ENCODE measurements around the gene PAFAH1B1. TPM values are rescaled to one million over a fixed set of nuclear protein-coding genes. Genes with fewer than 3 reads are reported as not detected.
"Not testable (repeated sequence)": the region's sequence is repeated elsewhere in the genome, so short reads cannot be mapped to it uniquely, and the experiment has no call there.

Gene PAFAH1B1
- 100 to 1,000 TPM; 168 to 182 TPM for total RNA-seq

DNA sequence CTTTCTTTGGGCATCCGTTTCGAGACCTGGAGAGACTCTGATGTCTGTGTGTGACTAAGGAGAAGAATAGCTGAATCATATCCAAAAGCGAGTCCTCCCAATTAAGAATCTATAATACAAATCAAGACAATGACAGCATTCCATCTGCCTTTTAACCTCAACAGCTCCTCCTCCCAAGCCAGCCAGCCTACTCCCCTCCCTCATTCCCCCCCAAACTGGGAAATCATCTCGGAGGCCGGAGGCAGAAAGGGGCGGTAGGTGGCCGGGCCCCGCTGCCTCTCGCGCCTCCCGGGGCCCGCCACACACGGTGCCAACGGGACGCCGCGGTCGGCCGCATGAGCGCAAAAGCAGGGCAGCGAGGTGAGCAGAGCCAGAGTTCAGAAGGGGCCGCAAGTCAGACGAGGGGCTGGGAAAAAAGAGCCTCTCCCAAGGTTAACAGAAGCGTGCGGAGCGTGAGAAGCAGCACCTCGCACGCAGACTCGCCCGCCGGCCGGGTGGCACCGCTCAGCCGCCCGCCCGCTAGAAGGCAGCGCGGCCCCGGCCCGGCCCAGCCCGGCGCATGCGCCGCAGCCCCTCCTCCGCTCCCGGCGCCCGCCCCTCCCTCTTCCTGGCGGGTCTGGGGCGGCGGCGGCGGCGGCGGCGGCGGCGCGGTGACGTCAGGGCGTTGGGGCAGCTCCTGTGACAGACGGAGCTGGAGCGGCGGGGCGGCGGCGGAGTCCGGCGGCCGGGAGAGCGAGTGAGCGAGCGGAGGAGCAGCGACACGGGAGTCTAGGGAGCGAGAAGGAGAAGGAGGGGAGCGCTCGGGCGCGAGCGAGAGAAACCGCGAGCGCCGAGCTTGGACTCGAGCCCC lies at the start of gene PAFAH1B1:
TSS of gene PAFAH1B1 (plus strand) at position 684 of the 850 bp plus-strand sequence. CDS start 44,635 bp downstream, outside the sequence.
- Mint-ChIP-seq H3K27me3 (no peaks in the 10 kb centered on the region), H3K4me3 (peak within 1 kb of the TSS; percentile 87), H3K36me3 (ENCODE audit: low read depth) (peaks cover 32% of the 10 kb centered on the region), H3K27ac (peak within 1 kb of the TSS; percentile 89), H3K9me3 (no peaks in the 10 kb centered on the region), H3K4me1 (peaks cover 8% of the 10 kb centered on the region)
- ATAC-seq (replicated peaks), result peak; percentile 88

DNA sequence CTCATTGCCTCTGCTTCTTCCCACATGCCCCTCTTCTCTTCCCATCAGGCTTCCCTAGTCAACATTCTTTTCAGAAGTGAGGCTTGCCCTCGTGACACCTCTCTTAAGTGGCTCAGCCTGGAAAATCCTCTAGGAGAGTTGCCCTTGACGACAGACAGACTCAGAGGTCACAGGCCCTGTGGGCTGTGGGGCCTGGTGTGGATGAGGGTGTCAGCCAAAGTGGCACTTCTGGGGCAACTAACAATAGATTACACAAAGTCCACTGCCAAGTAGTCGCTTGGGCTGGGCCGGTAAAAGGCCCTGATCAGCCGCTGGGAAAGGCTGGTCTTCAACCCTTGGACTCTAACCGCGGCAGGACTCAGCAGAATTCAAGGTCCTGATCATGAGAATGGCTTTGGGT lies 48.1 kb upstream of the PAFAH1B1 start:
- H3K9me3 Mint-ChIP-seq, result no peaks in the 10 kb centered on the region
- no peak for ATAC-seq (replicated peaks)
- H3K27me3 Mint-ChIP-seq, result no peaks in the 10 kb centered on the region
- H3K4me1 Mint-ChIP-seq, result no peaks in the 10 kb centered on the region
- no peak overlapping the region for H3K27ac Mint-ChIP-seq
- H3K36me3 Mint-ChIP-seq (ENCODE audit: low read depth), result no peaks in the 10 kb centered on the region
- H3K4me3 Mint-ChIP-seq, result no peak overlapping the region

DNA sequence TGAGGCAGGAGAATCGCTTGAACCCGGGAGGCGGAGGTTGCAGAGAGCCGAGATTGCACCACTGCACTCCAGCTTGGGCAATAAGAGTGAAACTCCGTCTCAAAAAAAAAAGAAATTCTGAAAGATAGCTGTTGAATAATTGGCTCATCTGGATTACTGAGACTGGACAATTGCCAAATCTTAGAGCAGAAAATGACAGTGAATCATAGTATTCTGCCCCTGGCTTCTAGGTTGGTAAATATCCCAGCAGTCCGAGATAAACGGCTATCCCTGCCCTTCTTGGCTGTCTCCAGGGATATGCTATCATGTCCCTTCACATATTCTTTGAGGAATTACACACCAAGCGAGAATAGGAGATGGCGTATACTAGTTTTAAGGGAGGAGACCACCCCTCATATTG lies 46.3 kb upstream of the PAFAH1B1 start:
- Mint-ChIP-seq H3K4me1 (no peaks in the 10 kb centered on the region), H3K27ac (no peak overlapping the region), H3K4me3 (no peak overlapping the region), H3K27me3 (peaks cover 8% of the 10 kb centered on the region), H3K36me3 (ENCODE audit: low read depth) (no peaks in the 10 kb centered on the region), H3K9me3 (no peaks in the 10 kb centered on the region)
- no peak for ATAC-seq (replicated peaks)

DNA sequence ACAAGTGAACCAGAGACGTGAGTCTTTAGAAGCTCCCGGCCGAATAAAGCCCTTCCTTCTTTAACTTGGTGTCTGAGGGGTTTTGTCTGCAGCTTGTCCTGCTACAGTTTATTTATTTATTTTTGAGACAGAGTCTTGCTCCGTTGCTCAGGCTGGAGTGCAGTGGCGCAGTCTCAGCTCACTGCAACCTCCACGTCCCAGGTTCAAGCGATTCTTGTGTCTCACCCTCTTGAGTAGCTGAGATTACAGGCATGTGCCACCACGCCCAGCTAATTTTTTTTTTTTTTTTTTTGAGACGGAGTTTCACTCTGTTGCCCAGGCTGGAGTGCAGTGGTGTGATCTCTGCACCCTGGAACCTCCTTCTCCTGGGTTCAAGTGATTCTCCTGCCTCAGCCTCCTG lies 45.4 kb upstream of the PAFAH1B1 start:
- not testable (repeated sequence) for H3K27ac Mint-ChIP-seq; H3K4me1 Mint-ChIP-seq; H3K27me3 Mint-ChIP-seq; H3K4me3 Mint-ChIP-seq; H3K36me3 Mint-ChIP-seq (ENCODE audit: low read depth); H3K9me3 Mint-ChIP-seq; ATAC-seq (replicated peaks)

DNA sequence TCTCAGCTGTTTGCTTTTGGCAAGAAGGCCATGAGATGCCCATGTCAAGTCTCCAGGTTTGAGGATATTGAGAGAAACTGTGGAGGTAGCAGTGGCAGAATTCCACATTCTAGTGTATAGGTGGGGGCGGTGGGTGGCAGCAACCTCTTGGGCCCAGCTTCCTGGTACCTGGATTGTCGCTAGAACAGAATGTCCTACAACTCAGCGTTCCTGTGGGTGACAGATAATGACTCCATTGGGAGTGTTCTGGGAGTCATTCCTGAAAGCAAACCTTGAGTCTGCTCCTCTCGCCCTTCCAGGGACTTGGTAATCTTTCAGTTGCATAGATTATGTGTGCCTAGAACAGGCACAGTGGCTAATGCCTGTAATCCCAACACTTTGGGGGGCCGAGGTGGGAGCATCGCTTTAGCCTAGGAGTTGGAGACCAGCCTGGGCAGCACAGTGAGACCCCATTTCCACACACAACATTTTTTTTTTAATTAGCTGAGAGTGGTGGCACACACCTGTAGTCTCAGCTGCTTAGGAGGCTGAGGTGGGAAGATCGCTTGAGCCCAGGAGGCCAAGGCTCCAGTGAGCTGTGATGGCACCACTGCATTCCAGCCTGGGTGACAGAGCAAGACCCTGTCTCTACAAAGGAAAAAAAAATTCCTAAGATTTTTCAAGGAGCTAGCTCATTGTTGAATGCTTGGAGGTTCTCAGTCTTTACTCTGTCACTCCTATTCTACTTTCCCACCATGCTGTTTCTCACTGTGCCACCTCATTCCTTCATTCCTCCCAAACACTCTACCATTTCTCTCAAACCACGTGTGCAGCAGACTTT lies 43.9 kb upstream of the PAFAH1B1 start:
- Mint-ChIP-seq H3K27ac (no peak overlapping the region), H3K4me3 (no peak overlapping the region), H3K27me3 (peaks cover 8% of the 10 kb centered on the region), H3K36me3 (ENCODE audit: low read depth) (no peaks in the 10 kb centered on the region), H3K9me3 (no peaks in the 10 kb centered on the region), H3K4me1 (no peaks in the 10 kb centered on the region)
- ATAC-seq (replicated peaks), result no peak

GRCh38 chr17:2551493-2551892 lies 42.0 kb upstream of the PAFAH1B1 start:
- no peaks in the 10 kb centered on the region for H3K4me1 Mint-ChIP-seq
- H3K9me3 Mint-ChIP-seq, result no peaks in the 10 kb centered on the region
- peaks cover 8% of the 10 kb centered on the region for H3K27me3 Mint-ChIP-seq
- no peak overlapping the region for H3K4me3 Mint-ChIP-seq
- H3K27ac Mint-ChIP-seq, result no peak overlapping the region
- ATAC-seq (replicated peaks), result no peak
- no peaks in the 10 kb centered on the region for H3K36me3 Mint-ChIP-seq (ENCODE audit: low read depth)

DNA sequence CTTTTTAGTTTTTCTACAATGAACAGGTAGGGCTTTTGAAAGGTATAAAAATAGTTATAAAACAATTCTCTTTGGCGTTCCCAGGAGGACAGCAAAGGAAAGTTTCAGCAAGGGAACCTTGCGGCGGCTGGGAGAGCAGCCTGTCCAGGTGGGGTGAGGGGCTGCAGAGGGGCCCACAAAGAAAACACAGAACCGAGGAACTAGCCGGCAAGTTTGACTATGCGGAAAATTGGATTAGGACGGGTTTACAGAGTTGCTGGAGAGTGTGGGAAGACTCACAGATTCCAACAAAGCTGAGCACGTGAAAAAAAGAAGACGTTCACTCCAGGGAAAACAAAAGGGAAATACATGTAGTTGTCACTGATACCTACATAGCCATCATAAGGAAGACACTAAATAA lies 41.5 kb upstream of the PAFAH1B1 start:
- Mint-ChIP-seq H3K27ac (no peak overlapping the region), H3K27me3 (peaks cover 8% of the 10 kb centered on the region), H3K9me3 (no peaks in the 10 kb centered on the region), H3K4me3 (no peak overlapping the region), H3K4me1 (no peaks in the 10 kb centered on the region), H3K36me3 (ENCODE audit: low read depth) (no peaks in the 10 kb centered on the region)
- no peak for ATAC-seq (replicated peaks)

GRCh38 chr17:2560658-2561057 lies 32.8 kb upstream of the PAFAH1B1 start:
- H3K4me3 Mint-ChIP-seq, result no peak overlapping the region
- H3K27me3 Mint-ChIP-seq, result peaks cover 8% of the 10 kb centered on the region
- H3K27ac Mint-ChIP-seq, result no peak overlapping the region
- no peaks in the 10 kb centered on the region for H3K36me3 Mint-ChIP-seq (ENCODE audit: low read depth)
- ATAC-seq (replicated peaks), result no peak
- no peaks in the 10 kb centered on the region for H3K9me3 Mint-ChIP-seq
- H3K4me1 Mint-ChIP-seq, result no peaks in the 10 kb centered on the region

GRCh38 chr17:2562162-2562858 lies 31.1 kb upstream of the PAFAH1B1 start:
- ATAC-seq (replicated peaks), result no peak
- H3K4me1 Mint-ChIP-seq, result no peaks in the 10 kb centered on the region
- H3K36me3 Mint-ChIP-seq (ENCODE audit: low read depth), result no peaks in the 10 kb centered on the region
- no peaks in the 10 kb centered on the region for H3K9me3 Mint-ChIP-seq
- H3K27me3 Mint-ChIP-seq, result peaks cover 8% of the 10 kb centered on the region
- H3K4me3 Mint-ChIP-seq, result no peak overlapping the region
- no peak overlapping the region for H3K27ac Mint-ChIP-seq

- Mint-ChIP-seq H3K27me3 (peaks cover 5% of the 10 kb centered on the region), H3K4me3 (no peak overlapping the region), H3K36me3 (ENCODE audit: low read depth) (no peaks in the 10 kb centered on the region), H3K9me3 (no peaks in the 10 kb centered on the region), H3K4me1 (no peaks in the 10 kb centered on the region), H3K27ac (no peak overlapping the region)
- no peak for ATAC-seq (replicated peaks)
Observed at GRCh38 chr17:2563061-2563460, 30.4 kb upstream of the PAFAH1B1 start.

DNA sequence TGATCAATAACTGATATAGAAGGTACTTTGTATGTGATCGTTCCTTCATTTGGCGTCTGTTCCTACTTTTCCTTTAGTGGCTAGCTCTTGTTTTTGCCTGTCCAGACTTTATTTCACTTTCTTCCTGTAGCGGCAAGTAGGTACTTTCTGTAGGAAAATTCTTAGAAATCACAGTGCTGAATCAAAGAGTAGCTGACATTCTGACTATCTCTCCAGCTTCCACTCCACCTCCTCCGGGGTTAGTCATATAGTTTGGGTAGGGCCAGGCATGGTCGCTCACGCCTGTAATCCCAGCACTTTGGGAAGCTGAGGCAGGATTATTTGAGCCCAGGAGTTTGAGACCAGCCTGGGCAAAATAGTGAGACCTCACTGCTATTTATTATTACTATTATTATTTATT lies 29.9 kb upstream of the PAFAH1B1 start:
- H3K27me3 Mint-ChIP-seq, result peaks cover 3% of the 10 kb centered on the region
- no peaks in the 10 kb centered on the region for H3K36me3 Mint-ChIP-seq (ENCODE audit: low read depth)
- no peaks in the 10 kb centered on the region for H3K9me3 Mint-ChIP-seq
- H3K27ac Mint-ChIP-seq, result no peak overlapping the region
- no peak for ATAC-seq (replicated peaks)
- H3K4me1 Mint-ChIP-seq, result no peaks in the 10 kb centered on the region
- no peak overlapping the region for H3K4me3 Mint-ChIP-seq

DNA sequence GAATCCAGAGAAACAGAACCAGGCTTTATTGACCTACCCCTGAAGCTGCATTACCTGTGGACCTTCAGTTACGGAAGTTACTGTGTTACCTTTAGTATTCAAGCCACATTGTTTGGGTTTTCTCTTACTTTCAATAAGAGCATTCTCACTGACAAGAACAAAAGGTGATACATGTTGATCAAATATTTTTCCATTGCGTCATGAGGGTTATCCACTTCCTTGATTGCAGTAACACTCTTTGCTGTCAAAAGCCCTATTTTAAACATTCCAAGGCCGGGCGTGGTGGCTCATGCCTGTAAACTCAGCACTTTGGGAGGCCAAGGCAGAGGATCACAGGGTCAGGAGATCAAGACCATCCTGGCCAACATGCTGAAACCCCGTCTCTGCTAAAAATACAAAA lies 28.6 kb upstream of the PAFAH1B1 start:
- H3K9me3 Mint-ChIP-seq, result no peaks in the 10 kb centered on the region
- no peak for ATAC-seq (replicated peaks)
- H3K4me3 Mint-ChIP-seq, result no peak overlapping the region
- H3K36me3 Mint-ChIP-seq (ENCODE audit: low read depth), result no peaks in the 10 kb centered on the region
- peaks cover 3% of the 10 kb centered on the region for H3K27me3 Mint-ChIP-seq
- no peaks in the 10 kb centered on the region for H3K4me1 Mint-ChIP-seq
- no peak overlapping the region for H3K27ac Mint-ChIP-seq

DNA sequence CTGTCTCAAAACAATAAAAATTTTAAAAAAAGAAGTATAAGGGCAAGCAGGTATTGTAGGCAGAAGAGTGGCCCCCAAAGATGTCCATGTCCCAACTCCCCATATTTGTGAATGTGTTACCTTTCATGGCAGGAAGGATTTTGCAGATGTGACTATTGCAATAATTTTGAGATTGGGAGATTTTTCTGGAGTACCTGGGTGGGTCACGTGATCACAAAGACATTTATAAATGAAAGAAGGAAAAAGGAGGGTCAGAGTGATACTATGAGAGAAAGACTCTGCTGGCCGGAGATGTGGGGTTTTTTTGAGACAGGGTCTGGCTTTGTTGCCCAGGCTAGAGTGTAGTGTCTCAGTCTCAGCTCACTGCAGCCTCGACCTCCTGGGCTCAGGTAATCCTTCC lies 27.4 kb upstream of the PAFAH1B1 start:
- no peak overlapping the region for H3K4me3 Mint-ChIP-seq
- H3K4me1 Mint-ChIP-seq, result no peaks in the 10 kb centered on the region
- no peak overlapping the region for H3K27ac Mint-ChIP-seq
- ATAC-seq (replicated peaks), result no peak
- no peaks in the 10 kb centered on the region for H3K36me3 Mint-ChIP-seq (ENCODE audit: low read depth)
- H3K9me3 Mint-ChIP-seq, result no peaks in the 10 kb centered on the region
- H3K27me3 Mint-ChIP-seq, result peaks cover 3% of the 10 kb centered on the region

- Mint-ChIP-seq H3K27me3 (peaks cover 3% of the 10 kb centered on the region), H3K4me1 (peaks cover 5% of the 10 kb centered on the region), H3K4me3 (no peak overlapping the region), H3K27ac (no peak overlapping the region), H3K36me3 (ENCODE audit: low read depth) (no peaks in the 10 kb centered on the region), H3K9me3 (no peaks in the 10 kb centered on the region)
- ATAC-seq (replicated peaks), result peak; percentile 83
Observed at GRCh38 chr17:2571523-2572303, 21.7 kb upstream of the PAFAH1B1 start.
